Stimulated activated naive B cell treated with anti-CD40 and anti-IgM and Interleukin-4, amounts not matched to agents 10 μg/mL and 1 μg/mL and 100 μg/mL, for 72 hours (primary cell): ENCODE data around the gene ADGRV1.
"Not testable (repeated sequence)": the region's sequence is repeated elsewhere in the genome, so short reads cannot be mapped to it uniquely, and the experiment has no call there.

Experiments used
- ATAC-seq, 2 donors: fragments of 150-1000 bp; cut with Tn5 transposase; replicated peaks; 2 replicates each; pipeline ENCODE4 v1.10.0; 2021; ENCODE audit warnings: moderate library complexity in 1 of 2
- DNase-seq: peaks from one replicate; pipeline ENCODE4 v3.0.0; 2021
- H3K27ac Mint-ChIP-seq: one replicate; pipeline ENCODE4 v1.8.0; 2022; ENCODE audit warnings: mild to moderate bottlenecking, mixed read lengths
- H3K27me3 Mint-ChIP-seq, 2 donors: one replicate each; pipeline ENCODE4 v1.8.0; 2022; ENCODE audit warnings: mixed read lengths in 2 of 2
- H3K36me3 Mint-ChIP-seq, 2 donors: one replicate each; pipeline ENCODE4 v1.8.0; 2022; ENCODE audit warnings: mixed read lengths in 2 of 2, mild to moderate bottlenecking in 1 of 2
- H3K4me1 Mint-ChIP-seq, 2 donors: one replicate each; pipeline ENCODE4 v1.8.0; 2022; ENCODE audit warnings: mixed read lengths in 2 of 2, mild to moderate bottlenecking in 1 of 2
- H3K4me3 Mint-ChIP-seq, 2 donors: one replicate each; pipeline ENCODE4 v1.8.0; 2022; ENCODE audit warnings: mild to moderate bottlenecking in 2 of 2, mixed read lengths in 2 of 2, moderate library complexity in 1 of 2
- H3K9me3 Mint-ChIP-seq, 2 donors: one replicate each; pipeline ENCODE4 v1.8.0; 2022; ENCODE audit warnings: mixed read lengths in 2 of 2, mild to moderate bottlenecking in 1 of 2

ADGRV1 gene

DNA sequence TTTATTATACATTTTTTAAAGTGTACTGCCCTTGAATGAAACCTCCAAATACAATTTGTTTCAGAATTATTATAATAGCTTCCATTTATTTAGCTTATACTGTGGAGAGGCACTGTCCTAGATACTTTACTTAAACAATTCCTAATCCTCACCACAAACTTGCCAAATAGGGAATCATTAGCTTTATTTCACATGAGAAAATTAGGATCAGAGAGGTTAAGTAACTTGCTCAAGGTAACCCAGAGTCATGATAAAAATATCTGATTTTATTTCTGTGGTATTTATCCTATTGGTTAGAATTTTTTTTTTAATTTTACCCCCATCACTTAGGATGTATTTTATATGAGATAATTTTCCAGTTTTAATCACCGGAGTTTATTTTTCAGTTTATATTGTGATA, 78.4 kb downstream of the ADGRV1 start:
- no peaks in the 10 kb centered on the region for H3K36me3 Mint-ChIP-seq
- peaks cover 0 to 4% of the 10 kb centered on the region in 2 donors for H3K27me3 Mint-ChIP-seq
- no peak overlapping the region for H3K27ac Mint-ChIP-seq
- no peak for DNase-seq
- H3K4me3 Mint-ChIP-seq: no peak overlapping the region
- no peak for ATAC-seq
- H3K9me3 Mint-ChIP-seq: no peaks in the 10 kb centered on the region
- no peaks in the 10 kb centered on the region for H3K4me1 Mint-ChIP-seq

DNA sequence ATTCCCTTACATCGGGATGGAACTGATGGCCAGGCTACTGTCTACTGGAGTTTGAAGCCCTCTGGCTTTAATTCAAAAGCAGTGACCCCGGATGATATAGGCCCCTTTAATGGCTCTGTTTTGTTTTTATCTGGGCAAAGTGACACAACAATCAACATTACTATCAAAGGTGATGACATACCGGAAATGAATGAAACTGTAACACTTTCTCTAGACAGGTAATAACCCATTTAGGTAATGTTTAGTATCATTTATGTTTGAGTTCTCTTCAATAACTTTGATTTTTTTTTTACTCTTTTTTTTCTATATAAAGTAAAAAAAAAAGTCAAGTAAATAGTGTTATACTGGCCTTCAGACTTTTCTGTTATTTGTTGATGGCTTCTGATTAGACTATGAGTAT, 79.1 kb downstream of the ADGRV1 start:
- Mint-ChIP-seq H3K9me3 (no peaks in the 10 kb centered on the region), H3K36me3 (no peaks in the 10 kb centered on the region), H3K27me3 (peaks cover 0 to 4% of the 10 kb centered on the region in 2 donors), H3K4me1 (no peaks in the 10 kb centered on the region), H3K4me3 (no peak overlapping the region), H3K27ac (no peak overlapping the region)
- no peak for DNase-seq
- ATAC-seq: no peak

DNA sequence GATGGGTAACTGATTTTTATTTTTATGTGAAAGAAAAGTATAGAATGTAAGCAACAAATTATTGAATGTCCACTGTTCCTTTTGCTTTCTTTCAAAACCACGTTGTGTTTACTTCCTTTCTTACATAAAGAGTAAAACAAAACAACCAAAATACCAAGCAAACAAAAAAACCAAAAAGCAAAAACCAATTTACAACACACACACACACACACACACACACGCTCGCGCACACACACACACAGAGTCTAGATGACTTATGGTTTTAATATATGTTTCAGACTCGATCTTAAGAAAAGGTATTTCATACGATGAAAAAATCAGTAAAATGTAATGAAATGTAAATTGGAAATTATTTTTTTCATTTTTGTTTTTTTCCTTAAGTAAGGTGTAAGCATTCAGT, 80.3 kb downstream of the ADGRV1 start:
- Mint-ChIP-seq H3K9me3 (no peaks in the 10 kb centered on the region), H3K4me3 (no peak overlapping the region), H3K36me3 (no peaks in the 10 kb centered on the region), H3K27ac (no peak overlapping the region), H3K4me1 (no peaks in the 10 kb centered on the region), H3K27me3 (peaks cover 0 to 4% of the 10 kb centered on the region in 2 donors)
- ATAC-seq (no peak), DNase-seq (no peak)

DNA sequence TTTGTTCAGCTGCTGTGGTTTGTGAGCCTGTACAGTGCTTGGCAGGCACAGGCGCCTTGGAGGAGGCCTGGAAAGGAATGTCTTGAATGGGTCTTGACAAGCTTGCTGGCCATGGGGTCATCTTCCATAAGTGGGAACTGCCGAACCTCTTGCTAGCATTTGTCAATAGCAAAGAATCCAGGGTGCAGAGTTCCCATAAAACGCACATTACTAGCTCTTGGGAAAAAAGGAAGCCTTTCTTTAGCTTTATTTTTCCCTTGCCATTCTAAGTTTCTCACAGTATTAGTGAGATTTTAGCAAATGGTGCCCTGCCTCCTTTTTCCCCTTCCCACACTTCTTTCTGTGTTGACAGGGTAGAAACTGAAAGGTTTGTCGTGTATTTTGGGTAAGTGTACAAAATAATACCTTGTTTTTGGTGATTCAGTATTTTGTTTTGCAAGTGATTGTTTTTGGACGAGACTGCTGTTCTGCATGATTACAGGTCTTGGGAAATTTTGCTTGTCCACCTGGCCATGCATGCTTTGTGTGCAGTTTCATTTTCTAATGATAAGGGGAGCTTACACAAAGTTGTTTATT, 82.0 kb downstream of the ADGRV1 start:
- Mint-ChIP-seq H3K9me3 (no peaks in the 10 kb centered on the region), H3K27me3 (no peaks in the 10 kb centered on the region), H3K4me1 (no peaks in the 10 kb centered on the region), H3K27ac (no peak overlapping the region), H3K36me3 (no peaks in the 10 kb centered on the region), H3K4me3 (no peak overlapping the region)
- DNase-seq: no peak
- no peak for ATAC-seq

DNA sequence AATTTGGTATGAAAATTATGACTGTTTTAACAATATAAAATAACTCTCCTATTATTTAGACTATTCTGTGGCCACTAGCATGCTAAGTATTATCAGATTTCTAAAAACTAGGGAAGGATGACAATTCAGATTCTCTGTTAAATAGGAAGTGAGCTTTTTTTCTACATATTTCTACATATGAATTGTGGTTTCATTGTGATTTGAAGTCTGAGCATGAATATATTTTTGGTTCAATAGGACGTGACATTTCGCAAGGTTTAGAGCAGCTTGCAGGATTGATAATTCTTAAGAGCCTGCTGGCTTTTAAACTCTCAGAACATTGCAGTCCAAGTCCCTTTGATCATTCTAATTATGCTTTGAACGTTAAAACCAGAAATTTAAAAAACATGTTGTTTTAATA, 82.9 kb downstream of the ADGRV1 start:
- H3K9me3 Mint-ChIP-seq: no peaks in the 10 kb centered on the region
- ATAC-seq: no peak
- H3K36me3 Mint-ChIP-seq: no peaks in the 10 kb centered on the region
- no peak for DNase-seq
- H3K4me3 Mint-ChIP-seq: no peak overlapping the region
- H3K4me1 Mint-ChIP-seq: no peaks in the 10 kb centered on the region
- no peaks in the 10 kb centered on the region for H3K27me3 Mint-ChIP-seq
- no peak overlapping the region for H3K27ac Mint-ChIP-seq

DNA sequence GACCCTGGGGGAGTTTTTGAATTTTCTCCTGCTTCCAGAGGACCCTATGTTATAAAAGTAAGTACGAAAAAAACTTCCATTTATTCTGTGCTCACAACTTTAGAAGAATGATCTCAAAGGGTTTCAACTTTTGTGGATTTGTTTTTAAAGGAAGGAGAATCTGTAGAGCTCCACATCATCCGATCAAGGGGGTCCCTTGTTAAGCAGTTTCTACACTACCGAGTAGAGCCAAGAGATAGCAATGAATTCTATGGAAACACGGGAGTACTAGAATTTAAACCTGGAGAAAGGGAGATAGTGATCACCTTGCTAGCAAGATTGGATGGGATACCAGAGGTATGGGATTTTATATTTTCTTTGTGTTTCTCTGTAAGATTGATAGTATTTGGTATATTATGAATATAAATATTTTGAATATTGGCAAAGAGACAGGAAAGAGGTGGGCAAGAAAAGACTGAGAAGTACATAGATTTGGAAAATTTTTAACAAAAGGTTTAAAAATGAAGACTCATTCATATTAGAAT, 84.2 kb downstream of the ADGRV1 start:
- H3K27me3 Mint-ChIP-seq: no peaks in the 10 kb centered on the region
- ATAC-seq (no peak), DNase-seq (no peak)
- H3K27ac Mint-ChIP-seq: no peak overlapping the region
- H3K9me3 Mint-ChIP-seq: no peaks in the 10 kb centered on the region
- no peak overlapping the region for H3K4me3 Mint-ChIP-seq
- no peaks in the 10 kb centered on the region for H3K36me3 Mint-ChIP-seq
- no peaks in the 10 kb centered on the region for H3K4me1 Mint-ChIP-seq

DNA sequence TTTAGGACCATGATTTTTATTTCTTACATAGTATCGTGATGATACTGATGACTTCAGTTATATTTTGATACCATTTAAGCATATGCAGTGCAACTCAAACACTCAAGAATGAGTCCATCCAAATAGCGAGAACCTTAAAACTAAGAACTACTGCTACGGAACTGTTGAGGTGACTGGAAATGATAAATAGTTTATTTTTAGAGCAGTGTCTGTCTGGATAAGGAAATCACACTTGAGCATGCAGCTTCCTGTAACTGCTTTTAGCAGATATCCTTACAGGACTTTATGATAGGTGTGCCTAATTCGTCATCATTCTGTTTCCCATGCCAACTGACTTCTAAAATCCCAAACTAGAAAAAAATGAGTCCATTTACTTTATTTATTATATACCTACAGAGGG, 85.5 kb downstream of the ADGRV1 start:
- H3K27me3 Mint-ChIP-seq: peaks cover 0 to 3% of the 10 kb centered on the region in 2 donors
- no peaks in the 10 kb centered on the region for H3K4me1 Mint-ChIP-seq
- ATAC-seq (no peak), DNase-seq (no peak)
- H3K36me3 Mint-ChIP-seq: no peaks in the 10 kb centered on the region
- no peaks in the 10 kb centered on the region for H3K9me3 Mint-ChIP-seq
- H3K4me3 Mint-ChIP-seq: no peak overlapping the region
- H3K27ac Mint-ChIP-seq: no peak overlapping the region

DNA sequence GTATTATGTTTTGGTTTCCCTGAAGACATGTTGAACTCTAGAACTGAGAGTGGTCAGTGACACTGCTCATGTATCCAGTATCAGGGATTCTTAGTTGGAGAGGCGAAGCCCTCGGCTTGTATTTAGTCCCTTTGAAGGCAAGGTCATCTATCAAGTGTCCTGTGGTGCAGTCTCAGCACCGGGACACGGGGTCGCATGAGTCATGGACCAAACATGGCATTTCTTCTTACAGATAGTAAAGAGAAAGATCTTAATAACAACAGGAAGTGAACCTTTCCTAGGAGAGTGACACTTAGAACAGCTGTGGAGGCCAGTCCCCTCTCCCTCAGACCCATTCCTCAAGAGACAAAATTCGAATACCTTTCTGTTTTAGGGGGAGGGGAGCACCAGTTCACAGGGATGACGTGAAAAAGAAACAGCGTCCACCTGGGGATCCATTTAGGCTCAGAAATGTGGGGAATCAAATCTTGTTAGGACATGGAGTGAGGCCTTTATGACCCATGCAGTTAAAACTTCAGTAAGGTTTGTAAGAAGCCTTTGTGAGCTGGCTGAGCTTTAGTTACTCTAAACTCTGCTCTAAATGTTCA, 86.5 kb downstream of the ADGRV1 start:
- no peaks in the 10 kb centered on the region for H3K36me3 Mint-ChIP-seq
- peaks cover 0 to 3% of the 10 kb centered on the region in 2 donors for H3K27me3 Mint-ChIP-seq
- H3K27ac Mint-ChIP-seq: no peak overlapping the region
- no peaks in the 10 kb centered on the region for H3K4me1 Mint-ChIP-seq
- DNase-seq: no peak
- no peak for ATAC-seq
- no peak overlapping the region for H3K4me3 Mint-ChIP-seq
- no peaks in the 10 kb centered on the region for H3K9me3 Mint-ChIP-seq

DNA sequence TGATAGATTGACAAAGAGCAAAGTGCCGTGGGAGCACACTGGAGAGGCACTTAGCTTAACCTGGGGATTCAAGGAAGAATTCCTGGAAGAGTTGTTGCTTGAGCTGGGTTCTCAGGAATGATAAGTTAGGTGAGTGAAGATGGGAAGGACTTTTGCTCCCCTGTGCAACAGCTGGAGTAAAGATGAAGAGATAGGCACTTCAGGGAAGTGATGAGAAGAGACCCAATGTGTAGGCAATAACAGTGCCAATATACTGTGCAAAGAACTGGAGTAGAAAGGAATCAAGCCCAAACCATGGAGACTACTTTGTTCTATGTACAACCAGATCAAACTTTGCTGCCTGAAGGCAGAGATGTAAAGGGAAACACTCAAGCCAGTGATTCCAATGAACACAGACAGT, 92.2 kb downstream of the ADGRV1 start:
- ATAC-seq (no peak), DNase-seq (no peak)
- H3K36me3 Mint-ChIP-seq: no peaks in the 10 kb centered on the region
- no peak overlapping the region for H3K4me3 Mint-ChIP-seq
- H3K27me3 Mint-ChIP-seq: peaks cover 0 to 3% of the 10 kb centered on the region in 2 donors
- H3K9me3 Mint-ChIP-seq: no peaks in the 10 kb centered on the region
- no peak overlapping the region for H3K27ac Mint-ChIP-seq
- H3K4me1 Mint-ChIP-seq: peaks cover 0 to 2% of the 10 kb centered on the region in 2 donors

DNA sequence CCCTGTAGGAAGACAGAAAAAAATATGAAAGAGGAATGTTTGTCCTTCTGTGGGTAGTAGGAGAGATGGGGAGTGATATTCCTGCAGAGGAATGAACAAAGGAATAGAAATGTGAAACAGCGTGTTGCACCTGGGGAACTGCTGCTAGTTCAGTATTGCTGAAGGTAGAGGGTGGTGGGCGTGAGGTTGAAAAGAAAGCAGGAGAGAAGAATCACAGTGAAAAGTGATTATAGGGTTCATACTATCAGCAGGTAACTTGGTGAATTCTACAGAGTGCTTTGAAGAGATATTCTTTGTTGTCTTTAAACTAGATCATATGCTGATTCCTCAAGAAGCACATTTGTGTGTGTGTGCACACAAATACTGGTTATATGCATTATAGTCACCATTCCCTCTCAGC, 95.6 kb downstream of the ADGRV1 start:
- peaks cover 0 to 2% of the 10 kb centered on the region in 2 donors for H3K4me1 Mint-ChIP-seq
- no peak for DNase-seq
- no peaks in the 10 kb centered on the region for H3K27me3 Mint-ChIP-seq
- no peaks in the 10 kb centered on the region for H3K36me3 Mint-ChIP-seq
- H3K27ac Mint-ChIP-seq: no peak overlapping the region
- no peak for ATAC-seq
- H3K4me3 Mint-ChIP-seq: no peak overlapping the region
- H3K9me3 Mint-ChIP-seq: no peaks in the 10 kb centered on the region

DNA sequence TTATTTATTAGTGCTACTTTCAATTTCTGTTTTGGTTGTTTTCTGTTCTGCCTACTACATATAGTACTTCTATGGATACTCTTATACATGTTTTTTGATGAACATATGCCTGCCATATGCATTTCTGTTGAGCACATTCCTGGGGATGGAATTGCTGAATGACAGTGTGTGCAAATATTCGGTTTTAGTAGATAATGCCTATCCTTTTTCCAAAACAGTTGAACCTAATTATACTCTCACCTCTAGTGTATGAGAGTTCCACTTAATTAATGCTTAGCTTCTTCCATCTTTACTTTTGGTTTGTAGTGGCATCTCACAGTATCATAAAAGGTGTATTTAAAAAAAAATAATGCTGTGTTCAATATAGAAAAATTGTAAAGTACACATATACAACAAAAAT, 96.8 kb downstream of the ADGRV1 start:
- Mint-ChIP-seq H3K9me3 (no peaks in the 10 kb centered on the region), H3K36me3 (no peaks in the 10 kb centered on the region), H3K4me1 (peaks cover 0 to 2% of the 10 kb centered on the region in 2 donors), H3K27me3 (no peaks in the 10 kb centered on the region), H3K4me3 (no peak overlapping the region), H3K27ac (no peak overlapping the region)
- no peak for ATAC-seq
- no peak for DNase-seq

DNA sequence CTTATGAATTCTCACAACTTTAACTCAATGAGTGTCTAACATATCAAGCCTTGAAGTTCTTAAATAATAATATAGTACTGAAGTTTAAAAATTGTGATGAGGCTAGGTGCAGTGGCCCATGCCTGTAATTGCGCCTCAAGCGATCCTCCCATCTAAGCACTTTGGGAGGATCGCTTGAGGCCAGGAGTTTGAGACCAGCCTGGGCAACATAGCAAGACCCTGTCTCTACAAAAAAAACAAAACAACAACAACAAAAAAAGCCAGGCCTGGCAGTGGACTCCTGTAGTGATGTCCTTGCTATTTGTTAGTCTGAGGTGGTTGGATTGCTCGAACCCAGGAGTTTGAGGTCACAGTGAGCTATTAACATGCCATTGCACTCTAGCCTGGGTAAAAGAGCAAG, 98.4 kb downstream of the ADGRV1 start:
- no peak for DNase-seq
- H3K4me1 Mint-ChIP-seq: peaks cover 0 to 2% of the 10 kb centered on the region in 2 donors
- no peaks in the 10 kb centered on the region for H3K27me3 Mint-ChIP-seq
- H3K9me3 Mint-ChIP-seq: no peaks in the 10 kb centered on the region
- no peak overlapping the region for H3K27ac Mint-ChIP-seq
- no peak overlapping the region for H3K4me3 Mint-ChIP-seq
- H3K36me3 Mint-ChIP-seq: no peaks in the 10 kb centered on the region
- ATAC-seq: no peak

DNA sequence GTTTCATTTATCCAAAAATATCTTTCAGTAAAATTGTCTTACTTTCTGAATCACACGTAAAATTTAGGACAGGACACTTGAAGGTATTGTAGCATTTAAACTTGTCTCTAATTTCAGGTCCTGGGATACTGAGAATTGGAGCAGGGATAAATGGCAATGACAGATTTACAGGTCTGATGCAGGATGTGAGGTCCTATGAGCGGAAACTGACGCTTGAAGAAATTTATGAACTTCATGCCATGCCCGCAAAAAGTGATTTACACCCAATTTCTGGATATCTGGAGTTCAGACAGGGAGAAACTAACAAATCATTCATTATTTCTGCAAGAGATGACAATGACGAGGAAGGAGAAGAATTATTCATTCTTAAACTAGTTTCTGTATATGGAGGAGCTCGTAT, 99.2 kb downstream of the ADGRV1 start:
- no peak overlapping the region for H3K27ac Mint-ChIP-seq
- H3K27me3 Mint-ChIP-seq: no peaks in the 10 kb centered on the region
- H3K9me3 Mint-ChIP-seq: no peaks in the 10 kb centered on the region
- ATAC-seq (no peak), DNase-seq (no peak)
- peaks cover 0 to 2% of the 10 kb centered on the region in 2 donors for H3K4me1 Mint-ChIP-seq
- H3K36me3 Mint-ChIP-seq: no peaks in the 10 kb centered on the region
- H3K4me3 Mint-ChIP-seq: no peak overlapping the region

DNA sequence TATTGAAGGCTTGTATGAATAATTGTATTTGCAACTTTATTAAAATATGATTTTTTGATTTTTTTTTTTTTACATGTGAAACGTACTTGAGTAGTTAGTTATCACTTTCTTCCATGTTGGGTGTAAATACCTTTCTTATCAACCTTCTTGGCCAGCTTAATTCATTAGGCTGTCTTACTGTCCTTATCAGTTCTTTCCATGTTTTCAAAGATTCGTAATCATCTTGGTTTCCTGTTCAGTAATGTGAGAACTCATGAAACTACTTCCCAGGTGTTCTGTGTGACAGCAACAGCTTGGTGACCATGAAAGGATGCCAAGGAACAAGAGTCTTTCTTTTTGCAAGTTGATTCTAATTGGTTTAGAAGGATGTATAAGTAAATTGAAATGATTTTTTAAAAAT, 100.0 kb downstream of the ADGRV1 start:
- no peaks in the 10 kb centered on the region for H3K9me3 Mint-ChIP-seq
- no peak overlapping the region for H3K4me3 Mint-ChIP-seq
- peaks cover 0 to 2% of the 10 kb centered on the region in 2 donors for H3K4me1 Mint-ChIP-seq
- ATAC-seq (no peak), DNase-seq (no peak)
- H3K36me3 Mint-ChIP-seq: no peaks in the 10 kb centered on the region
- no peaks in the 10 kb centered on the region for H3K27me3 Mint-ChIP-seq
- H3K27ac Mint-ChIP-seq: no peak overlapping the region

DNA sequence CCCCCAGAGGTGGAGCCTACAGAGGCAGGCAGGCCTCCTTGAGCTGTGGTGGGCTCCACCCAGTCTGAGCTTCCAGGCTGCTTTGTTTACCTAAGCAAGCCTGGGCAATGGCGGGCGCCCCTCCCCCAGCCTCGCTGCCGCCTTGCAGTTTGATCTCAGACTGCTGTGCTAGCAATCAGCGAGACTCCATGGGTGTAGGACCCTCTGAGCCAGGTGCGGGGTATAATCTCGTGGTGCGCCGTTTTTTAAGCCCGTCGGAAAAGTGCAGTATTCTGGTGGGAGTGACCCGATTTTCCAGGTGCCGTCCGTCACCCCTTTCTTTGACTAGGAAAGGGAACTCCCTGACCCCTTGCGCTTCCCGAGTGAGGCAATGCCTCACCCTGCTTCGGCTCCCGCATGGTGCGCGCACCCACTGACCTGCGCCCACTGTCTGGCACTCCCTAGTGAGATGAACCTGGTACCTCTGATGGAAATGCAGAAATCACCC, 109.5 kb downstream of the ADGRV1 start:
- not testable (repeated sequence) for ATAC-seq

More for the DNA sequence above, 109.5 kb downstream of the ADGRV1 start:
- not testable (repeated sequence) for DNase-seq, H3K27me3 Mint-ChIP-seq, H3K36me3 Mint-ChIP-seq, H3K9me3 Mint-ChIP-seq, H3K27ac Mint-ChIP-seq, H3K4me3 Mint-ChIP-seq, H3K4me1 Mint-ChIP-seq
